PFSK-1 (cell line): ENCODE measurements around the gene ETHE1.

Source experiments
- FOXP2 ChIP-seq: optimal IDR thresholded peaks from 2 replicates; pipeline ENCODE3; 2011; ENCODE audit warnings: borderline replicate concordance, control low read depth, inconsistent platforms; ENCODE audit not compliant: insufficient read depth; ENCODE audit errors: extremely low read length, extremely low read depth
- POLR2AphosphoS5 ChIP-seq: IDR thresholded peaks from 2 replicates; pipeline ENCODE4 v1.6.1; 2012; ENCODE audit warnings: low read depth, mild to moderate bottlenecking, control low read depth, low read length, moderate library complexity
- SIN3A ChIP-seq: IDR thresholded peaks from 2 replicates; pipeline ENCODE4 v1.6.1; 2012; ENCODE audit warnings: mild to moderate bottlenecking, low read length, moderate library complexity, borderline replicate concordance; ENCODE audit not compliant: insufficient read depth
- TAF1 ChIP-seq: IDR thresholded peaks from 2 replicates; pipeline ENCODE4 v1.6.1; 2012; ENCODE audit warnings: low read length, control low read depth, borderline replicate concordance; ENCODE audit not compliant: insufficient read depth
- TF ChIP-seq, protein P1 (sequence below), 2 experiments: IDR thresholded peaks; 2 replicates each; pipeline versions ENCODE4 v1.6.1 to v1.8.0; 2011 to 2012; ENCODE audit warnings: low read depth in 2 of 2, low read length in 2 of 2, control low read depth in 1 of 2, inconsistent platforms in 1 of 2, mild to moderate bottlenecking in 1 of 2, moderate library complexity in 1 of 2; ENCODE audit not compliant: insufficient read depth in 1 of 2

The ETHE1 gene

DNA sequence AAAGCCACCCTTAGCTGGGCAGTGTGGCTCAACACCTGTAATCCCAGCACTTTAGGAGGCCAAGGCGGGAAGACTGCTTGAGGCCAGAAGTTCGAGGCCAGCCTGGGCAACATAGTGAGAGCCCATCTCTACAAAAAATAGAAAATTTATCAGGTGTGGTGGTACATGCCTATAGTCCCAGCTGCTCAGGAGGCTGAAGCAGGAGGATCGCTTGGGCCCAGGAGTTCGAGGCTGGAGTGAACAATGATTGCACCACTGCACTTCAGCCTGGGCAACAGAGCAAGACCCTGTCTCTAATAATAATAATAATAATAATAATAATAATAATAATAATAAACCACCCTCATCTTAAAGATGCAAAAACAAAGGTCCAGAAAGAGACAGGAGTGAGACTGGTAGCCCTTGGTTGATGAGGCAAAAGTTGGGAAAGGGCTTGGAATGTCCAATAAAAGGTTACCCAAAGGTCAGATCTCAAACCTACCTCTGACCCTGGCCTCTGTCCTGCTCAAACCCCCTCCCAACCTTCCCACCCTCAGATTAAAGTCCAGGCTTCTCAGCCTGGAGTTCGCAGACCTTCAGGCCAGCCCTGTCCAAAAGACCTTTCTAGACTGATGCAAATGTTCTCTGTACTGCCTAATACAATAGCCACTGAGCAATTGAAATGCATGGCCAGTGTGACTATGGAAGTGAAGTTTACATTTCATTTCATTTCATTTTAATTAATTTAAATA lies 15.1 kb upstream of the ETHE1 start:
- TF ChIP-seq FOXP2 (no peak), SIN3A (no peak), TAF1 (no peak), POLR2AphosphoS5 (no peak)
- TF ChIP-seq, protein P1, sequence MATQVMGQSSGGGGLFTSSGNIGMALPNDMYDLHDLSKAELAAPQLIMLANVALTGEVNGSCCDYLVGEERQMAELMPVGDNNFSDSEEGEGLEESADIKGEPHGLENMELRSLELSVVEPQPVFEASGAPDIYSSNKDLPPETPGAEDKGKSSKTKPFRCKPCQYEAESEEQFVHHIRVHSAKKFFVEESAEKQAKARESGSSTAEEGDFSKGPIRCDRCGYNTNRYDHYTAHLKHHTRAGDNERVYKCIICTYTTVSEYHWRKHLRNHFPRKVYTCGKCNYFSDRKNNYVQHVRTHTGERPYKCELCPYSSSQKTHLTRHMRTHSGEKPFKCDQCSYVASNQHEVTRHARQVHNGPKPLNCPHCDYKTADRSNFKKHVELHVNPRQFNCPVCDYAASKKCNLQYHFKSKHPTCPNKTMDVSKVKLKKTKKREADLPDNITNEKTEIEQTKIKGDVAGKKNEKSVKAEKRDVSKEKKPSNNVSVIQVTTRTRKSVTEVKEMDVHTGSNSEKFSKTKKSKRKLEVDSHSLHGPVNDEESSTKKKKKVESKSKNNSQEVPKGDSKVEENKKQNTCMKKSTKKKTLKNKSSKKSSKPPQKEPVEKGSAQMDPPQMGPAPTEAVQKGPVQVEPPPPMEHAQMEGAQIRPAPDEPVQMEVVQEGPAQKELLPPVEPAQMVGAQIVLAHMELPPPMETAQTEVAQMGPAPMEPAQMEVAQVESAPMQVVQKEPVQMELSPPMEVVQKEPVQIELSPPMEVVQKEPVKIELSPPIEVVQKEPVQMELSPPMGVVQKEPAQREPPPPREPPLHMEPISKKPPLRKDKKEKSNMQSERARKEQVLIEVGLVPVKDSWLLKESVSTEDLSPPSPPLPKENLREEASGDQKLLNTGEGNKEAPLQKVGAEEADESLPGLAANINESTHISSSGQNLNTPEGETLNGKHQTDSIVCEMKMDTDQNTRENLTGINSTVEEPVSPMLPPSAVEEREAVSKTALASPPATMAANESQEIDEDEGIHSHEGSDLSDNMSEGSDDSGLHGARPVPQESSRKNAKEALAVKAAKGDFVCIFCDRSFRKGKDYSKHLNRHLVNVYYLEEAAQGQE (IDR thresholded peaks at IDR 0.05; ENCODE audit: insufficient read depth in 1 of 2, low read depth in 2 of 2, low read length in 2 of 2) = no peak

DNA sequence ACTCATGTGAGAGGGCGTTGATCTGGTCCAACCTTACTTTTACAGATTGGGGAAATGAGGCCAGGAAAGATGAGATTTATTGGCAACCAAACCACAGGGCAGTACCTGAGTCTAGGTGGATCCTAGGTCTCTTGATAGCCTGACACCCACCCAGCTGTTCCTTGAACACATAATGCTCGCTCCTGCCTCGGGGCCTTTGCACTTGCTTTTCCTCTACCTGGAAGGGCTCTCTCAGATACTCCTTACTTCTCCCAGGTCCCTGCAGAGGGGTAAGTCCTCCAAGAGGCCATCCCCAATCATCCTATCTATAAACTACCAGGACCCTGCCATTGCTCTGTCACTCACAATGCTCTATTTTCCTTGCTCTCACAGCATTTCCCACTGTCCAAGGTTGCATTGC lies 13.4 kb upstream of the ETHE1 start:
- TF ChIP-seq SIN3A = no peak

DNA sequence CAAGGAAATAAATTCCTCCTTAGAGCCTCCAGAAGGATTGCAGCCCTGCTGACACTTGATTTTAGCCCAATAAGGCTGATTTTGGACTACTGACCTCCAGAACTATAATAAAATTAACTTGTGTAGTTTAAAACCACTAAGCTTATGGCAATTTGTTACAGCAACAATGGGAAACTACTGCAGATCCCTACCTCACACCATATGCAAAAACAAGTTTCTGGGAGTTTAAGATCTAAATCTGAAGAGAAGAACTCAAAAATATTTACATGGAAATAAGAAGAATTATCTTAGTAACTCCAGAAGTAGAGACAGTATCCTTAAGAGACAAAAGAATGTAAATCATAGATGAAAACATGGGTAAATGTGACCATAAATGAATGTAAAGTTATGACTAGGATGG lies 11.9 kb upstream of the ETHE1 start:
- no peak for TF ChIP-seq POLR2AphosphoS5
- TF ChIP-seq FOXP2 = no peak
- TF ChIP-seq, protein P1 (IDR thresholded peaks at IDR 0.05; ENCODE audit: insufficient read depth in 1 of 2, low read depth in 2 of 2, low read length in 2 of 2) = no peak
- no peak for TF ChIP-seq TAF1
- no peak for TF ChIP-seq SIN3A

DNA sequence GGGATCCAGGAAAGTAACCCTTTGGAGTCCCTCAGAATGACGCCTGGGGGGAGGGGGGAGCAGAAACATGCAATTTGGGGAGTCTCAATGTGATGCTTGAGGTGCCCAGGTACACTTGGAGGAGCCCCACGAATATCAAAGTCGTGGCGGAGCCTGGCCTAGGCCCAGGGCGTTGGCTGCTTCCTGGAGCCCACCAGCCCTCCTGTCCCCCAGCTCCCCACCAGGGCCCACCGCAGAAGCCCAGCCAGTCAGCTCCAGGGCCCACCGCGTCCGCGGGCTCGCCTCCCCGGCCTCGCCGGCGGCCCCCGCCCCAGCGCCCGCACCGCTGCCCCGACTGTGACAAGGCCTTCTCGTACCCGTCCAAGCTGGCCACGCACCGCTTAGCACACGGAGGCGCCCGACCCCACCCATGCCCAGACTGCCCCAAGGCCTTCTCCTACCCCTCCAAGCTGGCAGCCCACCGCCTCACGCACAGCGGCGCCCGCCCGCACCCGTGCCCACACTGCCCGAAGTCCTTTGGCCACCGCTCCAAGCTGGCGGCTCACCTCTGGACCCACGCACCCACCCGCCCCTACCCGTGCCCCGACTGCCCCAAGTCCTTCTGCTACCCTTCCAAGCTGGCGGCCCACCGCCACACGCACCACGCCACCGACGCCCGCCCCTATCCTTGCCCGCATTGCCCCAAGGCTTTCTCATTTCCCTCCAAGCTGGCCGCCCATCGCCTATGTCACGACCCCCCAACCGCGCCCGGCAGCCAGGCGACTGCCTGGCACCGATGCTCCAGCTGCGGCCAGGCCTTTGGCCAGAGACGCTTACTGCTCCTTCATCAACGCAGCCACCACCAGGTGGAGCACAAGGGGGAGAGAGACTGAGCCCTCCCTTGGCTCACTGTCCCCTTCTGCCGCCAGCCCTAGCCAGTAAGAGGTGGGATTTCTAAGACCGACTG lies 8.1 kb upstream of the ETHE1 start:
- TF ChIP-seq TAF1 (no peak), FOXP2 (no peak), SIN3A (no peak), POLR2AphosphoS5 (no peak)
- TF ChIP-seq, protein P1 (IDR thresholded peaks at IDR 0.05; ENCODE audit: insufficient read depth in 1 of 2, low read depth in 2 of 2, low read length in 2 of 2) = no peak

DNA sequence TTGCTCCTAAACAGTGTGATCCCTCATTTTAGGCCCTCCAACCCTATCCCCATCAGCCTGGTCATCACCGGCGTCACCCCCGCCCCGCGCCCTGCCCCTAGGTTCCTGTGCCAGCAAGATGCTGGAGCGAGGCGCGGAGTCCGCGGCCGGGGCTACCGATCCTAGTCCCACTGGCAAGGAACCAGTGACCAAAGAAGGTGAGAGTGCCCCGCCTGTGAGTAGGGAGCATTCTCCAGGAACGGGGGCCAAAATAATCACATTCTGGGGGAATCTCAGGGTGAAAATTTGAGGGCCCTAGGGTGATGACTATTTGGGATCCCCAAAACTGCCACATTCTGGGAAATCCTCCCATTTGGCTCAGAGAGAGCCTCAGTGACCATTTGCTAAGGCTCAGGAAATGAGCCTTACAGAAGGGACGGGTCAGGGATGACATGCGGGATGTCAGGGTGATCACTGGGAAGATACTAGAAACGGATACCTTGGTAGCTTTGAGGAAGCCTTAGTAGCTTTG lies 7.4 kb upstream of the ETHE1 start:
- TF ChIP-seq FOXP2 (no peak), SIN3A (no peak), POLR2AphosphoS5 (no peak), TAF1 (no peak)
- TF ChIP-seq, protein P1 (IDR thresholded peaks at IDR 0.05; ENCODE audit: insufficient read depth in 1 of 2, low read depth in 2 of 2, low read length in 2 of 2) = no peak
